ENCODE data around the gene DNAJA2.

The DNAJA2 gene

DNA sequence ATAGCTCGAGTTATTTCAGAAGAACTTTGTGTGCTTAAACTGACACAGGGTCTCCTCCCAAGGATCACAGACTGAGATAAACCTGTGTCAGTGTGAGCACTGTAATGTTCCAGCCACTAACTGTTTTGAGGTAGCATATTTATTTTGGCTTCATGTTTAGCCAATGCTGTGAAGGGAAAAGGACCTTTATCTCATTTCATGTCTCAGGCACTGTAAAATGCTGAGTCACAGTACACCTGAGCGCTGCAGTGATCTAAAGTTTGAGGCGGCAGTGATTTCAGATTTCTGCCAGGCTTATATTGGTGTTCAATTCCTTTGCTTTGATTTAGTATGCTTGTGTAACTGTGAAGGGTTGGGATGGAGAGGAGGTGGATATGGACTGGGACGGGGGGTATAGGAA, 3.1 kb upstream of the DNAJA2 start:
- peak; percentile 80 for FAIRE-seq
- no peak for DNase-seq (ENCODE audit: insufficient read length, low spot score)
- TF ChIP-seq POLR2A (IDR thresholded peaks at IDR 0.05; ENCODE audit: low read depth, low read length) (no peak), PAX5 (IDR thresholded peaks at IDR 0.05; ENCODE audit: insufficient read depth, low read length, severe bottlenecking) (no peak), TAF1 (IDR thresholded peaks at IDR 0.05; ENCODE audit: low read depth, low read length) (no peak), POLR2AphosphoS5 (IDR thresholded peaks at IDR 0.05; ENCODE audit: low read depth, low read length) (no peak), POU2F2 (IDR thresholded peaks at IDR 0.05; ENCODE audit: low read depth, low read length) (no peak), SPI1 (IDR thresholded peaks at IDR 0.05; ENCODE audit: low read depth, low read length) (no peak)

GRCh38 chr16:46975908-46976470, 2.5 kb upstream of the DNAJA2 start:
- FAIRE-seq = no peak
- TF ChIP-seq TAF1 (IDR thresholded peaks at IDR 0.05; ENCODE audit: low read depth, low read length) = no peak
- TF ChIP-seq PAX5 (IDR thresholded peaks at IDR 0.05; ENCODE audit: insufficient read depth, low read length, severe bottlenecking) = no peak
- TF ChIP-seq POLR2AphosphoS5 (IDR thresholded peaks at IDR 0.05; ENCODE audit: low read depth, low read length) = no peak
- no peak for TF ChIP-seq POU2F2 (IDR thresholded peaks at IDR 0.05; ENCODE audit: low read depth, low read length)
- TF ChIP-seq POLR2A (IDR thresholded peaks at IDR 0.05; ENCODE audit: low read depth, low read length) = no peak
- no peak for TF ChIP-seq SPI1 (IDR thresholded peaks at IDR 0.05; ENCODE audit: low read depth, low read length)

DNA sequence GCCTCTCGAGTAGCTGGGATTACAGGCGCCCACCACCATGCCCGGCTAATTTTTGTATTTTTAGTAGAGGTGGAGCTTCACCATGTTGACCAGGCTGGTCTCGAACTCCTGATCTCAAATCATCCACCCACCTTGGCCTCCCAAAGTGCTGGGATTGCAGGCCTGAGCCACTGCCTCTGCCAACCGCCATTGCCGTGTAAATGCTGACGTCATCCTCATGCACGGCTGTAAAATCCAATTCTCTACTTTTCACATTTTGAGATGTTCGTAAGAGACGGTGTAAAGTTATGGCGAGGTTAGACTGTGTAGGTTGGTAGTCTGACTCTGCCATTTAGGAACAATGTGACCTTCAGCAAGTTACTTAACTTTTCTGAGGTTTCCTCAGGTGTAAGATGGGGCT, 1.7 kb upstream of the DNAJA2 start:
- no peak for TF ChIP-seq POU2F2 (IDR thresholded peaks at IDR 0.05; ENCODE audit: low read depth, low read length)
- no peak for TF ChIP-seq TAF1 (IDR thresholded peaks at IDR 0.05; ENCODE audit: low read depth, low read length)
- TF ChIP-seq PAX5 (IDR thresholded peaks at IDR 0.05; ENCODE audit: insufficient read depth, low read length, severe bottlenecking) = no peak
- no peak for TF ChIP-seq POLR2AphosphoS5 (IDR thresholded peaks at IDR 0.05; ENCODE audit: low read depth, low read length)
- TF ChIP-seq POLR2A (IDR thresholded peaks at IDR 0.05; ENCODE audit: low read depth, low read length) = no peak
- TF ChIP-seq SPI1 (IDR thresholded peaks at IDR 0.05; ENCODE audit: low read depth, low read length) = no peak
- FAIRE-seq = no peak
- DNase-seq (ENCODE audit: insufficient read length, low spot score) = no peak

More at GRCh38 chr16:46975908-46976470, 2.5 kb upstream of the DNAJA2 start:
- DNase-seq (ENCODE audit: insufficient read length, low spot score) = no peak

DNA sequence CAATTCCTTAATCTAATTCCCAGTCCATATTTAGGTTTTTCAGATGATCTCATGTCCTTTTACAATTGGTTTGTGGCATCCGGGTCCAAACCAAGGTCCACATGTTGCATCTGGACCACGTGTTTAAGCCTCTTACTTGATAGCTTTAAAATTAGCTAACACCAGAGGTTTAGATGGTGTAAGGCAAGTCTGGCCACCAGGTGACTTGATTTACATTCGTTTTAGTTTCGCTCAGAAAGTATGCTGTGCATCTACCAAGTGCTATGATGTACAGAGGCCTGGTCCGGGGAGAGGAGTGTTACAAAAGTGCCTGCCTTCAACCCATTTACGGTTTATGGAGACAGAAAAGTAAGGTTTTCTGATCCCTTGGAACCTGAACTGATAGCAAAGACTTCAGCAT, 878 bp upstream of the DNAJA2 start:
- DNase-seq (ENCODE audit: insufficient read length, low spot score) = peak; percentile 29
- TF ChIP-seq PAX5 (IDR thresholded peaks at IDR 0.05; ENCODE audit: insufficient read depth, low read length, severe bottlenecking) (no peak), POLR2A (IDR thresholded peaks at IDR 0.05; ENCODE audit: low read depth, low read length) (no peak), TAF1 (IDR thresholded peaks at IDR 0.05; ENCODE audit: low read depth, low read length) (no peak), POU2F2 (IDR thresholded peaks at IDR 0.05; ENCODE audit: low read depth, low read length) (no peak), POLR2AphosphoS5 (IDR thresholded peaks at IDR 0.05; ENCODE audit: low read depth, low read length) (no peak), SPI1 (IDR thresholded peaks at IDR 0.05; ENCODE audit: low read depth, low read length) (no peak)
- FAIRE-seq = peak; percentile 69

GRCh38 chr16:46973996-46974324, 486 bp upstream of the DNAJA2 start:
- FAIRE-seq (no peak), DNase-seq (ENCODE audit: insufficient read length, low spot score) (no peak)
- TF ChIP-seq POLR2AphosphoS5 (IDR thresholded peaks at IDR 0.05; ENCODE audit: low read depth, low read length) (no peak), PAX5 (IDR thresholded peaks at IDR 0.05; ENCODE audit: insufficient read depth, low read length, severe bottlenecking) (no peak), POU2F2 (IDR thresholded peaks at IDR 0.05; ENCODE audit: low read depth, low read length) (no peak), SPI1 (IDR thresholded peaks at IDR 0.05; ENCODE audit: low read depth, low read length) (no peak), POLR2A (IDR thresholded peaks at IDR 0.05; ENCODE audit: low read depth, low read length) (no peak), TAF1 (IDR thresholded peaks at IDR 0.05; ENCODE audit: low read depth, low read length) (no peak)

GRCh38 chr16:46972429-46973206, 856 bp downstream of the DNAJA2 start:
- TF ChIP-seq POLR2A (IDR thresholded peaks at IDR 0.05; ENCODE audit: low read depth, low read length) (no peak), SPI1 (IDR thresholded peaks at IDR 0.05; ENCODE audit: low read depth, low read length) (0 out of 2 replicates have a peak, but pooled peaks have one; percentile 14)
- peak; percentile 44 for DNase-seq (ENCODE audit: insufficient read length, low spot score)
- peak; percentile 74 for FAIRE-seq

DNA sequence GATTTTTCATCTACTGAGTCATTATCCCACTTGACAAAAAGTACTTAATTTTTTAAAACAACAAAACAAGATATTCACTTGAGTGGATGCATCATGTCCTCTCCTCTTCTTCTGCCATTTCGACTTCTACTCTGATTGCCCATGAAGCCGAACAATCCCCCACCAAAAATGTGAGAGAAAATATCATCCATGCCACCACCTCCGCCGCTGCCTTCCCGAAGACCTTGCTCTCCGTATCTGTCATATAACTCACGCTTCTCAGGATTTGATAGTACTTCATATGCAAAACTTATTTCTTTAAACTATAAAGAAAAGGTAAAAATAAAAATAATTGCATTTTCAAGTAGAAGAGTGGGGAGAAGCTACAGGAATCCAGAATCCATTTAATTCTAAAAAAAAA, 2.2 kb downstream of the DNAJA2 start:
- FAIRE-seq (no peak), DNase-seq (ENCODE audit: insufficient read length, low spot score) (no peak)
- TF ChIP-seq SPI1 (IDR thresholded peaks at IDR 0.05; ENCODE audit: low read depth, low read length) (no peak), PAX5 (IDR thresholded peaks at IDR 0.05; ENCODE audit: insufficient read depth, low read length, severe bottlenecking) (no peak)

DNA sequence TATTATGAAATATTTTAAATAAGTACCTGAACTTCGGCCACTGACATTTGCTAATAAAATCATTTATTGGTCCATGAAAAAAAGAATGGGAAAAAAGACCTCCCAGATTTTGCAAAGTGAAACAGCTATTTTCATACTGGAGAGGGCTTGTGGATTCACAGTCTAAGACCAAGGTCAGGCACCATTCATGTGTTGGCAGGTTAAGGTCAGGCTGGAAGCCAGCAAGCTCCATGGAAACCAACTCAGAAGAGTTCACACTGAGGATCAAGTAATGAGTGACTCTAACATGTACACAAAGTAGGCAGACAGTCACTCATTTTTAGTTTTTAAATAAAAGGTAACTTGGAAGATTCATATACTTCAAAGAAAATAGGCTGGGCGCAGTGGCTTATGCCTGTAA, 3.4 kb downstream of the DNAJA2 start:
- no peak for DNase-seq (ENCODE audit: insufficient read length, low spot score)
- no peak for TF ChIP-seq PAX5 (IDR thresholded peaks at IDR 0.05; ENCODE audit: insufficient read depth, low read length, severe bottlenecking)
- no peak for TF ChIP-seq TAF1 (IDR thresholded peaks at IDR 0.05; ENCODE audit: low read depth, low read length)
- TF ChIP-seq POU2F2 (IDR thresholded peaks at IDR 0.05; ENCODE audit: low read depth, low read length) = no peak
- TF ChIP-seq POLR2AphosphoS5 (IDR thresholded peaks at IDR 0.05; ENCODE audit: low read depth, low read length) = no peak
- TF ChIP-seq POLR2A (IDR thresholded peaks at IDR 0.05; ENCODE audit: low read depth, low read length) = no peak
- TF ChIP-seq SPI1 (IDR thresholded peaks at IDR 0.05; ENCODE audit: low read depth, low read length) = no peak
- no peak for FAIRE-seq

DNA sequence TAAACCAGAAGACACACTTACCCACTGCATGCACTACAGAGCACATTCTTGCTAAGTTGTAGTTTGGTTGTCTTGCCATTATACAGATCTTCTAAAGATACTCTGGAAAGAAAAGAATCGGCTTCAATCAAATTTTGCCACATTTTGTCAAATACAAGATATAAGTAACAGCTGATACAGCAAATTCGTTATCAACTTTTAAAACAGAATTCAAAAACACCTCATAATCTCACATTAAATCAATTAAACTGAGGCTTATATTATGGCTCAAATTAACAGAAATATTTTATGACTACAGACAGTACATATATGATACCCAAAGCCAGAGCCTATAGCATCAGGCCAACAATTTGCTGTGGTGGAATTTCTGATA, 5.4 kb downstream of the DNAJA2 start:
- FAIRE-seq (no peak), DNase-seq (ENCODE audit: insufficient read length, low spot score) (no peak)
- no peak for TF ChIP-seq POLR2A (IDR thresholded peaks at IDR 0.05; ENCODE audit: low read depth, low read length)
- TF ChIP-seq POLR2AphosphoS5 (IDR thresholded peaks at IDR 0.05; ENCODE audit: low read depth, low read length) = no peak
- TF ChIP-seq TAF1 (IDR thresholded peaks at IDR 0.05; ENCODE audit: low read depth, low read length) = no peak
- TF ChIP-seq SPI1 (IDR thresholded peaks at IDR 0.05; ENCODE audit: low read depth, low read length) = no peak

GRCh38 chr16:46962629-46963028, 10.8 kb downstream of the DNAJA2 start:
- no peak for DNase-seq (ENCODE audit: insufficient read length, low spot score)
- no peak for TF ChIP-seq TAF1 (IDR thresholded peaks at IDR 0.05; ENCODE audit: low read depth, low read length)
- no peak for TF ChIP-seq POU2F2 (IDR thresholded peaks at IDR 0.05; ENCODE audit: low read depth, low read length)
- peak; percentile 58 for FAIRE-seq

Measured in GM12891 (cell line).